Natural killer cell (primary cell): ENCODE data around the gene PRKAG2. TPM values are rescaled to one million over a fixed set of nuclear protein-coding genes. Genes with fewer than 3 reads are reported as not detected.

ENCODE experiments used
- ATAC-seq, 3 donors: fragments of 150-1000 bp in 2 of 3; fragments of 200-7000 bp in 1 of 3; cut with Tn5 transposase; 1 replicate in 1 of 3; 2 replicates in 2 of 3; pipeline ENCODE4 v1.10.0; 2021; ENCODE audit warnings: mild to moderate bottlenecking in 2 of 3, moderate library complexity in 2 of 3
- DNase-seq, 2 donors: peaks; one replicate each; pipeline versions ENCODE4 v3.0.0 to v3.0.0-alpha.2; 2013 to 2021; ENCODE audit warnings: mixed read lengths in 1 of 2
- H3K27ac ChIP-seq: one replicate; pipeline ENCODE4 v1.5.1; 2013; ENCODE audit warnings: mild to moderate bottlenecking, low read length
- H3K27me3 ChIP-seq: one replicate; pipeline ENCODE4 v1.6.1; 2013; ENCODE audit warnings: low read length; ENCODE audit not compliant: control insufficient read depth, insufficient read depth
- H3K36me3 ChIP-seq: one replicate; pipeline ENCODE4 v1.6.1; 2013; ENCODE audit warnings: low read length; ENCODE audit not compliant: control insufficient read depth, insufficient read depth
- H3K4me1 ChIP-seq: one replicate; pipeline ENCODE4 v1.6.1; 2013; ENCODE audit warnings: low read length; ENCODE audit not compliant: control insufficient read depth, insufficient read depth
- H3K4me3 ChIP-seq: one replicate; pipeline ENCODE4 v1.5.1; 2013; ENCODE audit warnings: low read length
- H3K9me3 ChIP-seq: one replicate; pipeline ENCODE4 v1.6.1; 2013; ENCODE audit warnings: low read length; ENCODE audit not compliant: control insufficient read depth, insufficient read depth
- H3K27ac Mint-ChIP-seq, 2 donors: one replicate each; pipeline ENCODE4 v1.8.0; 2022; ENCODE audit warnings: mild to moderate bottlenecking in 2 of 2, mixed read lengths in 2 of 2, moderate library complexity in 1 of 2
- H3K27me3 Mint-ChIP-seq, 2 donors: one replicate each; pipeline ENCODE4 v1.8.0; 2022; ENCODE audit warnings: low read depth in 2 of 2, mixed read lengths in 2 of 2
- H3K36me3 Mint-ChIP-seq: one replicate; pipeline ENCODE4 v1.8.0; 2022; ENCODE audit warnings: mixed read lengths
- H3K4me1 Mint-ChIP-seq, 2 donors: one replicate each; pipeline ENCODE4 v1.8.0; 2022; ENCODE audit warnings: mixed read lengths in 2 of 2
- H3K4me3 Mint-ChIP-seq: one replicate; pipeline ENCODE4 v1.8.0; 2022; ENCODE audit warnings: mild to moderate bottlenecking, moderate library complexity, mixed read lengths
- H3K9me3 Mint-ChIP-seq, 2 donors: one replicate each; pipeline ENCODE4 v1.8.0; 2022; ENCODE audit warnings: mixed read lengths in 2 of 2
- WGBS: methylation state at CpG from one replicate; pipeline ENCODE4 v1.1.7; 2013; ENCODE audit warnings: missing lambda C conversion rate; ENCODE audit not compliant: insufficient coverage; 5-methylcytosine and 5-hydroxymethylcytosine counted together
- intact Hi-C: fragments of 100-400 bp; cut with micrococcal nuclease; formaldehyde crosslinking; loops from one replicate; pipeline ENCODE4 v1.14.2; 2022
- total RNA-seq, 4 donors: library from RNA; stranded (reverse); fragments of 120-200 nt in 1 of 4; gene quantifications; one replicate each; pipeline versions ENCODE4 v1.2.3 to v1.2.4, GENCODE V29; 2013 to 2022
- TF ChIP-seq, protein P1 (sequence below): fragments of 200-600 bp; IDR thresholded peaks from one replicate; pipeline ENCODE4 v1.8.0; 2022; ENCODE audit warnings: antibody characterized with exemption

The PRKAG2 gene
- total RNA-seq, 3 donors from 2014 or later (not counting 1 experiment from before 2014, with no cell fraction given) = 42.6 to 66.5 (median 64.4) TPM

DNA sequence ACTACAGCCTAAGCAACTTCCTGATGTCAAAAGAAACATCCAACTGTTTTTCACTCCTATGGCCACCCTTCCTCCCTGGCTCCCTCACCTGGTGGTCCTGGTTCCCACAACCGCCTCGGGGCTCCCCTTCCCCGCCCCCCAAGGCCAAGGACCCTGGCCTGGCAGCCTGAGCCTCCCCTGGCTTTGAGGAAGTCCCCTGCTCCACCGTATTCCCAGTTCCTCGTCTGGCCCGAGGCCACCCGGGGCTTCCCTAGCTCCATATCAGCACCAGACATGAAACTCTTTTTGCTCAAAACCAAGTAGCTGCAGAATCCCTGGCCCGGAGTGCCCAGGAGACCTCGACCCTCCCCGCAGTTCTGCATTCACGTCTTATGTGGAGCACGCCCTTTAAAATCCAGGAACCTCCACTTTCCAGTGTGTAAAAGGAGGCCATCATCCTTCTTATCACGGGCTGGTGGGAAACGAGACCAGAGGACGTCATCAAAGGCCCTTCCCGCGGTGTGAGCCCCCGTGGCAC is 82.9 kb downstream of the PRKAG2 start:
- WGBS = 94% methylated on average over 18 of the region's 18 CpGs
- no peak overlapping the region for H3K4me3 Mint-ChIP-seq
- no peak for ATAC-seq

DNA sequence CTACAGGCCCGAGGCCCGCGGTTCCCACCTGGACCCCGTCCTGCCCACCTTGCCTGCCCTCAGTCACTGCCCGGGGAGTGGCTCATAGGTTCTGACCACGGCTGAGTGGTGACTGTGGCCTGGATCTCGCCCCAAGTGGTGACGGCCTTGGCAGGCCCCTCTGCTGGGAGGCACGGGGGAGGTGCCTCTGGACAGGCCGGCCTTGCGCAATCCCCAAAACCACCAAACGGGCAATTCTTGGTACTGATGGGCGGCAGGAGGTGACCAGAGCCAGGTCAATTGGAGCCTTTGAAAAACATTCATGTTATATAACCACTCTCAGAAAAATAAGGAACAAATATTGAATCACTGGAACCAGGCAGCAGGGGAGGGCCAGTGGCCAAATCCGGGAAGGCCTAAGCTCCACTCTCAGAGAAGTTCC is 83.4 kb downstream of the PRKAG2 start:
- DNase-seq = no peak
- H3K27me3 Mint-ChIP-seq = no peaks in the 10 kb centered on the region

More for the DNA sequence above, 82.9 kb downstream of the PRKAG2 start:
- no peaks in the 10 kb centered on the region for H3K9me3 Mint-ChIP-seq
- H3K27me3 Mint-ChIP-seq = no peaks in the 10 kb centered on the region
- no peak overlapping the region for H3K27ac ChIP-seq
- H3K36me3 ChIP-seq = no peaks in the 10 kb centered on the region
- no peak overlapping the region for H3K27ac Mint-ChIP-seq
- intact Hi-C loops = no loop called here
- TF ChIP-seq, protein P1, sequence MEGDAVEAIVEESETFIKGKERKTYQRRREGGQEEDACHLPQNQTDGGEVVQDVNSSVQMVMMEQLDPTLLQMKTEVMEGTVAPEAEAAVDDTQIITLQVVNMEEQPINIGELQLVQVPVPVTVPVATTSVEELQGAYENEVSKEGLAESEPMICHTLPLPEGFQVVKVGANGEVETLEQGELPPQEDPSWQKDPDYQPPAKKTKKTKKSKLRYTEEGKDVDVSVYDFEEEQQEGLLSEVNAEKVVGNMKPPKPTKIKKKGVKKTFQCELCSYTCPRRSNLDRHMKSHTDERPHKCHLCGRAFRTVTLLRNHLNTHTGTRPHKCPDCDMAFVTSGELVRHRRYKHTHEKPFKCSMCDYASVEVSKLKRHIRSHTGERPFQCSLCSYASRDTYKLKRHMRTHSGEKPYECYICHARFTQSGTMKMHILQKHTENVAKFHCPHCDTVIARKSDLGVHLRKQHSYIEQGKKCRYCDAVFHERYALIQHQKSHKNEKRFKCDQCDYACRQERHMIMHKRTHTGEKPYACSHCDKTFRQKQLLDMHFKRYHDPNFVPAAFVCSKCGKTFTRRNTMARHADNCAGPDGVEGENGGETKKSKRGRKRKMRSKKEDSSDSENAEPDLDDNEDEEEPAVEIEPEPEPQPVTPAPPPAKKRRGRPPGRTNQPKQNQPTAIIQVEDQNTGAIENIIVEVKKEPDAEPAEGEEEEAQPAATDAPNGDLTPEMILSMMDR = no peak
- peaks cover 18 to 49% of the 10 kb centered on the region in 2 donors for H3K4me1 Mint-ChIP-seq
- H3K9me3 ChIP-seq = no peaks in the 10 kb centered on the region
- H3K4me3 ChIP-seq = no peak overlapping the region
- no peak for DNase-seq
- no peaks in the 10 kb centered on the region for H3K36me3 Mint-ChIP-seq
- H3K4me1 ChIP-seq = peaks cover 31% of the 10 kb centered on the region
- H3K27me3 ChIP-seq = no peaks in the 10 kb centered on the region

DNA sequence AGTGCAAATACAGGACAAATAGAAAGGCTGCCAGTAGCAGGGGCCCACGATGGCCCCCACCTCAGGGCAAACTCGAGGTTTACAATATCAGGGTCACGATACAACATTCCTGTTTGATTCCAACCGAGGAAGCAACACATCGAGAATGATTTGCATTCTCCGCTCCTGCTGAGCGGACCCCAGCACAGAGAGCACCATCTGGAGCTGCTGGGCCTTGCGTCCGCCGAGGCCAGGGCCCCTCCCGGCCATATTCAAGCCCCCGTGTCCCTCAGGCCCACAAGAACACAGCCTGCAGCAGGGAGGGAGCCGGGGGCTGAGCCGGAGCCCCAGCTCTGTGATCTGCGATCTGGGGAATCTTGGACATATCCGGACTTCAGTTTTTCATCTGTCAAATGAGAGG is 84.3 kb downstream of the PRKAG2 start:
- Histone ChIP-seq H3K4me3 (no peak overlapping the region), H3K9me3 (no peaks in the 10 kb centered on the region), H3K4me1 (peaks cover 31% of the 10 kb centered on the region), H3K27me3 (no peaks in the 10 kb centered on the region), H3K36me3 (no peaks in the 10 kb centered on the region), H3K27ac (no peak overlapping the region)
- intact Hi-C loops = no loop called here
- DNase-seq (no peak), ATAC-seq (no peak)
- no peak overlapping the region for H3K4me3 Mint-ChIP-seq
- H3K4me1 Mint-ChIP-seq = peaks cover 25 to 48% of the 10 kb centered on the region in 2 donors
- H3K27me3 Mint-ChIP-seq = no peaks in the 10 kb centered on the region
- H3K36me3 Mint-ChIP-seq = no peaks in the 10 kb centered on the region
- peak overlapping the region in 1 of 2 donors; percentile 44 for H3K27ac Mint-ChIP-seq
- TF ChIP-seq, protein P1 = no peak
- WGBS = 96% methylated on average over 16 of the region's 16 CpGs
- H3K9me3 Mint-ChIP-seq = no peaks in the 10 kb centered on the region

More for the DNA sequence above, 83.4 kb downstream of the PRKAG2 start:
- Mint-ChIP-seq H3K4me1 (peaks cover 19 to 45% of the 10 kb centered on the region in 2 donors), H3K36me3 (no peaks in the 10 kb centered on the region), H3K4me3 (no peak overlapping the region), H3K27ac (peak overlapping the region in 1 of 2 donors; percentile 44), H3K9me3 (no peaks in the 10 kb centered on the region)
- TF ChIP-seq, protein P1 = no peak
- Histone ChIP-seq H3K4me3 (no peak overlapping the region), H3K9me3 (no peaks in the 10 kb centered on the region), H3K4me1 (peaks cover 31% of the 10 kb centered on the region), H3K27ac (no peak overlapping the region), H3K36me3 (no peaks in the 10 kb centered on the region), H3K27me3 (no peaks in the 10 kb centered on the region)
- ATAC-seq = peak in 1 of 3 donors; percentile 26
- intact Hi-C loops = no loop called here
- WGBS = 89% methylated on average over 14 of the region's 14 CpGs

DNA sequence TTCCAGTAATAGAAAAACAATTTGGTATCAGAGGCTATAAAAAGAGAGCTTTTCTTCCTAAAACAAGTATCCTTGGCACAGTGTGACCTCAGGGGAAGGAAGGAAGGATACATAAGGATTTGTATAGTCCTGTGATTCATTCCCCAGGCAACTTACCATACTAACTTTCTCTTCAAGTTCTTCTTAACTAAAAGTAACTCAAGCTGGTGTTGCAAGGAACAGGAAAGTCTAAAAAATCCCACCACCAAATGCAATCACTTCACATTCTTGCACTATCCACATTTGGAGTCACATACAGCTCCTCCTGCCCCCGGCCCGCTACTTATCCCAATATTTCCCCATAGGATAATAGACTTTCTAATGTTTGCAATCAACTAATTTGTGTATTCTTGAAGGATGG is 84.8 kb downstream of the PRKAG2 start:
- H3K4me1 ChIP-seq = peaks cover 25% of the 10 kb centered on the region
- no peaks in the 10 kb centered on the region for H3K9me3 ChIP-seq
- H3K36me3 ChIP-seq = no peaks in the 10 kb centered on the region
- no peaks in the 10 kb centered on the region for H3K27me3 ChIP-seq
- H3K27ac ChIP-seq = no peak overlapping the region
- no CpG with 5 or more reads among the region's 2 CpGs for WGBS
- ATAC-seq (no peak), DNase-seq (no peak)
- H3K4me1 Mint-ChIP-seq = peaks cover 22 to 48% of the 10 kb centered on the region in 2 donors
- no peaks in the 10 kb centered on the region for H3K9me3 Mint-ChIP-seq
- no peaks in the 10 kb centered on the region for H3K36me3 Mint-ChIP-seq
- TF ChIP-seq, protein P1 = no peak
- H3K27me3 Mint-ChIP-seq = no peaks in the 10 kb centered on the region
- H3K4me3 ChIP-seq = no peak overlapping the region
- H3K4me3 Mint-ChIP-seq = no peak overlapping the region
- no peak overlapping the region for H3K27ac Mint-ChIP-seq
- intact Hi-C loops = no loop called here
